ENCODE results near the gene SEPTIN1.

DNA sequence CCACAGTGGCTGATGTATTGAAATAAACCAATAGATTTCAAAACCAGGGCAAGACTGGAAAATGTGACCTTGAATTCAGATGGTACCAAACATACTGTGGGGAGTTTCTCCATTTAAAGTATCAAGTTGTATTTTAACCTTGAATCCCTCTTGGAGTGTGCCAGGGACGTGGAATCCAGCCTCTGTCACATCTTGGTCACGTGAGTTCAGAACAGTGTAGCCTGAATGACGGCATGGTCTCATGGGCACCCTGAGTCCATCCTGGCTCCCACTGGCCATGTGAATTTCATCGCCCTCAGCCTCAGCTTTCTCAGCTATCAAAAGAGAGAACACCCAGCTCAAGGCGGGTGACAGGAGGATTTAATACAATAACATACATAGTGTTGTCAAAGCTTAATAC, 31.8 kb upstream of the SEPTIN1 start:
- TF ChIP-seq, protein P1, sequence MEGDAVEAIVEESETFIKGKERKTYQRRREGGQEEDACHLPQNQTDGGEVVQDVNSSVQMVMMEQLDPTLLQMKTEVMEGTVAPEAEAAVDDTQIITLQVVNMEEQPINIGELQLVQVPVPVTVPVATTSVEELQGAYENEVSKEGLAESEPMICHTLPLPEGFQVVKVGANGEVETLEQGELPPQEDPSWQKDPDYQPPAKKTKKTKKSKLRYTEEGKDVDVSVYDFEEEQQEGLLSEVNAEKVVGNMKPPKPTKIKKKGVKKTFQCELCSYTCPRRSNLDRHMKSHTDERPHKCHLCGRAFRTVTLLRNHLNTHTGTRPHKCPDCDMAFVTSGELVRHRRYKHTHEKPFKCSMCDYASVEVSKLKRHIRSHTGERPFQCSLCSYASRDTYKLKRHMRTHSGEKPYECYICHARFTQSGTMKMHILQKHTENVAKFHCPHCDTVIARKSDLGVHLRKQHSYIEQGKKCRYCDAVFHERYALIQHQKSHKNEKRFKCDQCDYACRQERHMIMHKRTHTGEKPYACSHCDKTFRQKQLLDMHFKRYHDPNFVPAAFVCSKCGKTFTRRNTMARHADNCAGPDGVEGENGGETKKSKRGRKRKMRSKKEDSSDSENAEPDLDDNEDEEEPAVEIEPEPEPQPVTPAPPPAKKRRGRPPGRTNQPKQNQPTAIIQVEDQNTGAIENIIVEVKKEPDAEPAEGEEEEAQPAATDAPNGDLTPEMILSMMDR (IDR thresholded peaks at IDR 0.05 in 4 of 5, conservative IDR thresholded peaks at IDR 0.05 in 1 of 5) = no peak
- no peak for TF ChIP-seq POLR2A (IDR thresholded peaks at IDR 0.05)
